ENCODE data around the gene MAP3K9. TPM values are rescaled to one million over a fixed set of nuclear protein-coding genes. Genes with fewer than 3 reads are reported as not detected.

The MAP3K9 gene
- total and polyA plus RNA-seq, 9 of the 15 experiments (the other 6 are each of a cell fraction or from before 2014, with no cell fraction given) = 0.03 to 0.60 (median 0.36) TPM

DNA sequence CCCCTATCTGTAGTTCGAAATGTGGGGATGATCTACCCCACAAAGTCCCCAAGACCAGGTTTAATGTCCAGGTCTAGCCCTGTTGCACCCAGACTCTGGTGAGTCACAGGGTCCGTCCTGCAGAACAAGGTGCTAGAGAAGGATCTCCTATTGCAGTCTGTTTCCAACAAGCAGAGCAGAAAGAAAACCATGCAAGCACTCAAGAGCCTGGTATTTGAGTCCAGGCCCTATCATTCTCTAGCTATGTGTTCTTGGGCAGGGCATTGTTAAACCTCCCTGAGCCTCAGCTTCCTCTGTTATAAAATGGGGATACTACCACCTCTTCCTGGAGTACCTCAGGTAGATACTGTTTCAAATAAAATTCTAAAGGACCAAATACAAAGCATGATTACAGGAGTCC lies 24.4 kb downstream of the MAP3K9 start:
- Histone ChIP-seq H3K4me2 (ENCODE audit: insufficient read depth, low read length) (no peak overlapping the region), H3K9ac (ENCODE audit: insufficient read depth in 1 of 2, low read depth in 2 of 2, low read length in 2 of 2) (no peak overlapping the region), H3K9me1 (ENCODE audit: control insufficient read depth, insufficient read depth, low read length) (no peaks in the 10 kb centered on the region), H3K4me1 (replicated peaks in 1 of 2; ENCODE audit: control insufficient read depth in 2 of 2, insufficient read depth in 2 of 2, low read length in 2 of 2) (no peaks in the 10 kb centered on the region), H3K9me3 (replicated peaks; ENCODE audit: control insufficient read depth, insufficient read depth, low read depth, low read length) (no peaks in the 10 kb centered on the region), H4K20me1 (replicated peaks; ENCODE audit: control insufficient read depth, insufficient read depth, low read length) (no peaks in the 10 kb centered on the region), H3K27ac (ENCODE audit: extremely low read depth, low read depth, low read length) (no peak overlapping the region), H3K27me3 (ENCODE audit: control insufficient read depth in 2 of 2, insufficient read depth in 2 of 2, low read length in 2 of 2) (peaks cover 0 to 2% of the 10 kb centered on the region in 2 experiments; a peak in 3 of 5 replicates), H3K4me3 (no peak overlapping the region), H3K79me2 (ENCODE audit: control insufficient read depth, insufficient read depth, low read length) (no peaks in the 10 kb centered on the region), H2AFZ (ENCODE audit: low read depth, low read length) (no peak overlapping the region), H3K36me3 (ENCODE audit: control insufficient read depth, insufficient read depth, low read length) (no peaks in the 10 kb centered on the region)
- WGBS (ENCODE audit: insufficient coverage, low coverage, missing lambda C conversion rate) = 7% methylated on average over 2 of the region's 2 CpGs
- FAIRE-seq = no peak
- intact Hi-C loops (cut with micrococcal nuclease) = no loop called here
- in situ Hi-C loops (cut with MboI) = no loop called here
- POLR2A ChIA-PET = no interaction called here
- no peak for TF ChIP-seq FOXA3 (CRISPR knock-in tag; conservative IDR thresholded peaks at IDR 0.05 in 1 of 2, IDR thresholded peaks at IDR 0.05 in 1 of 2)
- no peak for TF ChIP-seq POLR2AphosphoS5 (IDR thresholded peaks at IDR 0.05; ENCODE audit: control insufficient read depth, insufficient read depth, low read depth, low read length)
- no peak for TF ChIP-seq YBX1 (IDR thresholded peaks at IDR 0.05)
- CTCF ChIA-PET (ENCODE audit: low intra/inter-chr PET ratio) = no interaction called here
- no peak for ATAC-seq
- no peak for DNase-seq (ENCODE audit: extremely low read depth in 1 of 4, low spot score in 3 of 4)
- BruUV-seq (replicated peaks) = no TSS peak

- H3K27me3 ChIP-seq (ENCODE audit: control insufficient read depth in 2 of 2, insufficient read depth in 2 of 2, low read length in 2 of 2) = no peaks in the 10 kb centered on the region; a peak in 1 of 5 replicates
- ChIA-PET POLR2A (no interaction called here), CTCF (ENCODE audit: low intra/inter-chr PET ratio) (no interaction called here)
- H3K79me2 ChIP-seq (ENCODE audit: control insufficient read depth, insufficient read depth, low read length) = no peaks in the 10 kb centered on the region
- no peak overlapping the region for H3K4me3 ChIP-seq
- no peak overlapping the region for H3K9ac ChIP-seq (ENCODE audit: insufficient read depth in 1 of 2, low read depth in 2 of 2, low read length in 2 of 2)
- FAIRE-seq = no peak
- no peak for TF ChIP-seq MEF2A (IDR thresholded peaks at IDR 0.05; ENCODE audit: control insufficient read depth, low read depth, low read length)
- no peak for TF ChIP-seq ZNF584 (CRISPR knock-in tag; IDR thresholded peaks at IDR 0.05; ENCODE audit: low read depth)
- no peak for TF ChIP-seq JUND (IDR thresholded peaks at IDR 0.05; ENCODE audit: borderline replicate concordance, low read depth, low read length)
- no peak for TF ChIP-seq JUND (tag; IDR thresholded peaks at IDR 0.05; ENCODE audit: borderline replicate concordance, low read depth, low read length)
- TF ChIP-seq ZBTB33 (CRISPR knock-in tag; IDR thresholded peaks at IDR 0.05) = no peak
- no peak for TF ChIP-seq THAP7 (CRISPR knock-in tag; IDR thresholded peaks at IDR 0.05)
- H2AFZ ChIP-seq (ENCODE audit: low read depth, low read length) = no peak overlapping the region
- no peak for DNase-seq (ENCODE audit: extremely low read depth in 1 of 4, low spot score in 3 of 4)
- no peak for ATAC-seq
- no peaks in the 10 kb centered on the region for H3K4me1 ChIP-seq (replicated peaks in 1 of 2; ENCODE audit: control insufficient read depth in 2 of 2, insufficient read depth in 2 of 2, low read length in 2 of 2)
- no peak overlapping the region for H3K27ac ChIP-seq (ENCODE audit: extremely low read depth, low read depth, low read length)
- H3K9me1 ChIP-seq (ENCODE audit: control insufficient read depth, insufficient read depth, low read length) = no peaks in the 10 kb centered on the region
- in situ Hi-C loops (cut with MboI) = no loop called here
- intact Hi-C loops (cut with micrococcal nuclease) = no loop called here
- BruUV-seq (replicated peaks) = no TSS peak
- H4K20me1 ChIP-seq (replicated peaks; ENCODE audit: control insufficient read depth, insufficient read depth, low read length) = no peaks in the 10 kb centered on the region
- H3K4me2 ChIP-seq (ENCODE audit: insufficient read depth, low read length) = no peak overlapping the region
- H3K36me3 ChIP-seq (ENCODE audit: control insufficient read depth, insufficient read depth, low read length) = no peaks in the 10 kb centered on the region
- WGBS (ENCODE audit: insufficient coverage, low coverage, missing lambda C conversion rate) = 0% methylated on average over 2 of the region's 2 CpGs
- no peaks in the 10 kb centered on the region for H3K9me3 ChIP-seq (replicated peaks; ENCODE audit: control insufficient read depth, insufficient read depth, low read depth, low read length)
Measured at GRCh38 chr14:70782361-70782760, 27.0 kb downstream of the MAP3K9 start.
